Measurements from ENCODE around the gene SORCS2. TPM values are rescaled to one million over a fixed set of nuclear protein-coding genes. Genes with fewer than 3 reads are reported as not detected.

SORCS2 gene
- total RNA-seq, 2 experiments from 2014 or later, result 0.03 TPM; not detected in 1

DNA sequence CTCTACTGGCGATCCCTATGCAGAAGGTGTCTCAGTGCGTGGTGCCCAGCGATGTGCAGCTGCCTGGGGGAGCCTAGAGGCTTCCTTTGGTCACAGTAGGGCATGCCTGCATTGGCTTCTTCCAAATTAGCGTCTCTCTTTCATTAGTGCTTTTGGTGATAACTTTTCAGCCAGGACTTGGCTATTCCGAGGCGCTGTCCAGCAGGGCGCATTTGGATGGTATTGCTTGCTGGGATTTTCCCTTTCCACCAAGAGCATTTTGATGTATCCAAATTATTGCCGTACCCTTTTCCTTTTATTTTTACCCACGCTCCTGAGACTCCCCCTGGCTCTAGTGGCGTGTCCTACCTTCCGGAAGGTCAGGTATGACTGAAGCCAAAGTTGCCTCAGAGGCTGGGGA, 101.4 kb downstream of the SORCS2 start:
- POLR2A ChIA-PET, result no interaction called here

DNA sequence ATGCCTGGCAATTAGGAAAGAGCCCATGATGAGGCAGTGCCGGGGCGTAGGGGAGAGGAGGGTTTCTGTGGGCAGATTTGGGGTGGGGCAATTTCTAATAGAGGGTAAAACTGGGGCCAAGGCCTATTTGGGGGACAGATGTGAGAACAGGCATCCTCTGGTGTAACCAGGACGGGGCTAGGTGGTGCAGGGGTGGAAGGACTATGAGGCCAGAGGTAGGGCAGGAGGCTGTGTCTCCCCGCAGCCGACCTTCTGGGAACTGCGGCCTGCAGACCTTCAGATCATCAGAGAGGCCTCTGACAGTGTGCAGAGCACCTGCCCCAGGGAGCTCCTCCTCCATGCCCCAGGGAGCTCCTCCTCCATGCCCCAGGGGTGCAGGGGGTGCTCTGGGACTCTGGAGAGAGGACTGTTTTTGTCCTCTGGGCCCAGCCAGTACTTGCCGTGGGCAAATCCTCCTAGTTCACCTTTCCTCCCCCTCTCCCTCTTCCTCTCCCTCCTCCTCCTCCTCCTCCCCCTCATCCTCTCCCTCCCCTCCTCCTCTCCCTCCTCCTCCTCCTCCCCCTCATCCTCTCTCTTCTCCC, 101.9 kb downstream of the SORCS2 start:
- Histone ChIP-seq H3K79me2 (ENCODE audit: insufficient read depth, low read depth, low read length) (no peaks in the 10 kb centered on the region), H4K20me1 (ENCODE audit: insufficient read depth, low read length) (no peaks in the 10 kb centered on the region), H3K9me2 (ENCODE audit: insufficient read depth, low read length) (no peaks in the 10 kb centered on the region), H2AFZ (ENCODE audit: low read length) (no peak overlapping the region), H3K4me3 (ENCODE audit: low read depth, low read length, poor library complexity, severe bottlenecking) (no peak overlapping the region), H3K4me2 (ENCODE audit: low read length) (no peak overlapping the region), H3K27ac (ENCODE audit: low read depth, low read length, poor library complexity, severe bottlenecking) (no peak overlapping the region), H3K4me1 (ENCODE audit: insufficient read depth, low read length, poor library complexity, severe bottlenecking) (no peaks in the 10 kb centered on the region), H3K9me3 (ENCODE audit: low read length) (no peaks in the 10 kb centered on the region), H3K36me3 (ENCODE audit: insufficient read depth, low read length) (no peaks in the 10 kb centered on the region)
- ChIA-PET POLR2A (no interaction called here), CTCF (ENCODE audit: unreplicated experiment) (no interaction called here)
- TF ChIP-seq EZH2phosphoT487 (IDR thresholded peaks at IDR 0.05; ENCODE audit: borderline replicate concordance, low read depth, low read length), result no peak
- TF ChIP-seq, protein P1, sequence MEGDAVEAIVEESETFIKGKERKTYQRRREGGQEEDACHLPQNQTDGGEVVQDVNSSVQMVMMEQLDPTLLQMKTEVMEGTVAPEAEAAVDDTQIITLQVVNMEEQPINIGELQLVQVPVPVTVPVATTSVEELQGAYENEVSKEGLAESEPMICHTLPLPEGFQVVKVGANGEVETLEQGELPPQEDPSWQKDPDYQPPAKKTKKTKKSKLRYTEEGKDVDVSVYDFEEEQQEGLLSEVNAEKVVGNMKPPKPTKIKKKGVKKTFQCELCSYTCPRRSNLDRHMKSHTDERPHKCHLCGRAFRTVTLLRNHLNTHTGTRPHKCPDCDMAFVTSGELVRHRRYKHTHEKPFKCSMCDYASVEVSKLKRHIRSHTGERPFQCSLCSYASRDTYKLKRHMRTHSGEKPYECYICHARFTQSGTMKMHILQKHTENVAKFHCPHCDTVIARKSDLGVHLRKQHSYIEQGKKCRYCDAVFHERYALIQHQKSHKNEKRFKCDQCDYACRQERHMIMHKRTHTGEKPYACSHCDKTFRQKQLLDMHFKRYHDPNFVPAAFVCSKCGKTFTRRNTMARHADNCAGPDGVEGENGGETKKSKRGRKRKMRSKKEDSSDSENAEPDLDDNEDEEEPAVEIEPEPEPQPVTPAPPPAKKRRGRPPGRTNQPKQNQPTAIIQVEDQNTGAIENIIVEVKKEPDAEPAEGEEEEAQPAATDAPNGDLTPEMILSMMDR (conservative IDR thresholded peaks at IDR 0.05; ENCODE audit: low read length), result no peak
- no peak for DNase-seq (ENCODE audit: low spot score)
- no TSS peak for BruUV-seq (replicated peaks)
- intact Hi-C loops (cut with micrococcal nuclease; ENCODE audit: unreplicated experiment), result no loop called here

More for the DNA sequence above, 101.4 kb downstream of the SORCS2 start:
- intact Hi-C loops (cut with micrococcal nuclease; ENCODE audit: unreplicated experiment), result no loop called here
- Histone ChIP-seq H3K9me3 (ENCODE audit: low read length) (no peaks in the 10 kb centered on the region), H3K79me2 (ENCODE audit: insufficient read depth, low read depth, low read length) (no peaks in the 10 kb centered on the region), H4K20me1 (ENCODE audit: insufficient read depth, low read length) (no peaks in the 10 kb centered on the region), H3K9me2 (ENCODE audit: insufficient read depth, low read length) (no peaks in the 10 kb centered on the region), H3K4me1 (ENCODE audit: insufficient read depth, low read length, poor library complexity, severe bottlenecking) (no peaks in the 10 kb centered on the region), H3K36me3 (ENCODE audit: insufficient read depth, low read length) (no peaks in the 10 kb centered on the region), H3K27ac (ENCODE audit: low read depth, low read length, poor library complexity, severe bottlenecking) (no peak overlapping the region), H3K4me3 (ENCODE audit: low read depth, low read length, poor library complexity, severe bottlenecking) (no peak overlapping the region), H2AFZ (ENCODE audit: low read length) (no peak overlapping the region), H3K4me2 (ENCODE audit: low read length) (no peak overlapping the region)
- no TSS peak for BruUV-seq (replicated peaks)
- no peak for TF ChIP-seq EZH2phosphoT487 (IDR thresholded peaks at IDR 0.05; ENCODE audit: borderline replicate concordance, low read depth, low read length)
- TF ChIP-seq, protein P1 (conservative IDR thresholded peaks at IDR 0.05; ENCODE audit: low read length), result no peak
- DNase-seq (ENCODE audit: low spot score), result no peak
- CTCF ChIA-PET (ENCODE audit: unreplicated experiment), result no interaction called here

DNA sequence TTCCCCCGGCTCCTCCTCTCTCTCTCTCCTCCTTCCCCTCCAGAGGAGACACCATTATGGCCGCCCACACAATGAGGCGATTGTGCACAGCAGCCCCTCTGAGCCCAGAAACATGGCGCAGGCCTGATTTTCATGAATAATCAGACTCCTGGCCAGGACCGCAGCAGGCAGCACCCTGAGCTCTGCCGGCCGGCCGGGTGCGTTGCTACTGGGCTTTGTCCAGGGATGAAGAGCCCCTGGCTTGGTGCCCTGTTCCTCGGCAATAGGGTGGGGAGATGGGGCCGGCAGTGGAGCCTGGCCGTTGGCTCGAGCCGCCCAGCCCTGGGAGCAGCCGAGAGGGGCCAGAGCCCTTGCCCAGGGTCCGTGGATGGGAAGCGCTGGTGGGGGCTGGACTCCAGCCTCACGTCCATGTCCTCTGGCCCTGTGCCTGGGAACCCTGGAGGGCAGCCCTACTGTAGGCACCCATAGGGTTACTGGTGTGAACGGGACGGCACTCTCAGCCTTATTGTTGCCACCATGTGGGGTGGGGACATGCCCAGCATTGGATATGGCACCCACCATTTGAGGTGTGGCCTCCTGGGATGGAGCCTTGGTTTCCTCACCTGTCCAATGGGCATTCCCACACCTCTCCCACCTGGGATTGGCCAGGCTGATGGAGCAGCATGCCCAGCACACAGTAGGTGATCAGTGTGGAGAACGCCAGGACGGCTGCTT, 103.0 kb downstream of the SORCS2 start:
- H3K27ac ChIP-seq (ENCODE audit: low read depth, low read length, poor library complexity, severe bottlenecking), result no peak overlapping the region
- H3K9me2 ChIP-seq (ENCODE audit: insufficient read depth, low read length), result no peaks in the 10 kb centered on the region
- BruUV-seq (replicated peaks), result no TSS peak
- CTCF ChIA-PET (ENCODE audit: unreplicated experiment), result no interaction called here
- POLR2A ChIA-PET, result no interaction called here
- no peaks in the 10 kb centered on the region for H3K4me1 ChIP-seq (ENCODE audit: insufficient read depth, low read length, poor library complexity, severe bottlenecking)
- no peak for TF ChIP-seq EZH2phosphoT487 (IDR thresholded peaks at IDR 0.05; ENCODE audit: borderline replicate concordance, low read depth, low read length)
- TF ChIP-seq, protein P1 (conservative IDR thresholded peaks at IDR 0.05; ENCODE audit: low read length), result no peak
- no peaks in the 10 kb centered on the region for H3K9me3 ChIP-seq (ENCODE audit: low read length)
- DNase-seq (ENCODE audit: low spot score), result no peak
- no peaks in the 10 kb centered on the region for H3K36me3 ChIP-seq (ENCODE audit: insufficient read depth, low read length)
- H2AFZ ChIP-seq (ENCODE audit: low read length), result no peak overlapping the region
- H4K20me1 ChIP-seq (ENCODE audit: insufficient read depth, low read length), result no peaks in the 10 kb centered on the region
- intact Hi-C loops (cut with micrococcal nuclease; ENCODE audit: unreplicated experiment), result no loop called here
- H3K79me2 ChIP-seq (ENCODE audit: insufficient read depth, low read depth, low read length), result no peaks in the 10 kb centered on the region
- H3K4me3 ChIP-seq (ENCODE audit: low read depth, low read length, poor library complexity, severe bottlenecking), result no peak overlapping the region
- no peak overlapping the region for H3K4me2 ChIP-seq (ENCODE audit: low read length)

All from OCI-LY7 (cell line).